Measurements from ENCODE around the gene LIME1.

DNA sequence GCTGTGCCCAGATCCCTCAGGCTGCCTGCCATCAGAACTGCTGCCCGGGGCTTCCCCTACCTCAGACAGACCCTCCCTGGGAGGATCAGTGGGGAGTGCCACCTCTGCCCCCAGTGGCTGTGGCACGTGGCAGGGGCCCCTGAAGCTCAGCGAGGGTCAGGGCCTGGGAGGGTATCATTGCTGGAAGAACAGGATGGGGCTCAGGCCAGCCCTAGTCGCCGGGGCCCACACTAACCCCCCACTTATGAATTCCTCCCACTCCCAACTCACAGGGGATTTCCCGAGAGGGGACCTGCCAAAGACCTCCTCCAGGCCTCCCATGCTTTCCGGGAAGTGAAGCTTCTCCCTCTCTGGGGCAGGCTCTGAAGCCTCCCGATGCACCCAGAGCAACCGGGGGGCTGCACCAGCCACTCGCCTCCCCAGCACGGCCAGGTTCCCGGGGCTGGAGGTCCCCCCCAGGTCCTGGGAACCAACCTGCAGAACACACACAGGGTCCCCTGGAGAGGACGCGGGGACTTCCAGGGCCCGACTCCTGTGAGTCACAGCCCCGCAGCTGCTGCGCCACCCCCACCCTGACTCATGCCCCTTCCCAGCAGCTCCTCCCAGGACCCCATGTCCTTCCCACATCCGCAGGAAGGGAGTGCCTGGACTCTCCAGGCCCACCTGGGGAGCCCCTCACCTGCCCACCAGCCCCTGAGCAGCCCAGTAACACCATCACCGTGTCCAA, 37.6 kb upstream of the LIME1 start:
- no peak for TF ChIP-seq SREBF2 (CRISPR knock-in tag; IDR thresholded peaks at IDR 0.05)
- TF ChIP-seq NR2C2 (CRISPR knock-in tag; IDR thresholded peaks at IDR 0.05), result no peak
- no peak for TF ChIP-seq NR2C2 (tag; IDR thresholded peaks at IDR 0.05)
- TF ChIP-seq PML (IDR thresholded peaks at IDR 0.05; ENCODE audit: low read length), result no peak
- TF ChIP-seq, protein P1, sequence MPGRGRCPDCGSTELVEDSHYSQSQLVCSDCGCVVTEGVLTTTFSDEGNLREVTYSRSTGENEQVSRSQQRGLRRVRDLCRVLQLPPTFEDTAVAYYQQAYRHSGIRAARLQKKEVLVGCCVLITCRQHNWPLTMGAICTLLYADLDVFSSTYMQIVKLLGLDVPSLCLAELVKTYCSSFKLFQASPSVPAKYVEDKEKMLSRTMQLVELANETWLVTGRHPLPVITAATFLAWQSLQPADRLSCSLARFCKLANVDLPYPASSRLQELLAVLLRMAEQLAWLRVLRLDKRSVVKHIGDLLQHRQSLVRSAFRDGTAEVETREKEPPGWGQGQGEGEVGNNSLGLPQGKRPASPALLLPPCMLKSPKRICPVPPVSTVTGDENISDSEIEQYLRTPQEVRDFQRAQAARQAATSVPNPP (IDR thresholded peaks at IDR 0.05; ENCODE audit: borderline replicate concordance, insufficient read depth, insufficient read length), result no peak
- no peak for TF ChIP-seq SMC3 (conservative IDR thresholded peaks at IDR 0.05; ENCODE audit: insufficient read depth, low read depth, low read length)
- TF ChIP-seq, protein P2, sequence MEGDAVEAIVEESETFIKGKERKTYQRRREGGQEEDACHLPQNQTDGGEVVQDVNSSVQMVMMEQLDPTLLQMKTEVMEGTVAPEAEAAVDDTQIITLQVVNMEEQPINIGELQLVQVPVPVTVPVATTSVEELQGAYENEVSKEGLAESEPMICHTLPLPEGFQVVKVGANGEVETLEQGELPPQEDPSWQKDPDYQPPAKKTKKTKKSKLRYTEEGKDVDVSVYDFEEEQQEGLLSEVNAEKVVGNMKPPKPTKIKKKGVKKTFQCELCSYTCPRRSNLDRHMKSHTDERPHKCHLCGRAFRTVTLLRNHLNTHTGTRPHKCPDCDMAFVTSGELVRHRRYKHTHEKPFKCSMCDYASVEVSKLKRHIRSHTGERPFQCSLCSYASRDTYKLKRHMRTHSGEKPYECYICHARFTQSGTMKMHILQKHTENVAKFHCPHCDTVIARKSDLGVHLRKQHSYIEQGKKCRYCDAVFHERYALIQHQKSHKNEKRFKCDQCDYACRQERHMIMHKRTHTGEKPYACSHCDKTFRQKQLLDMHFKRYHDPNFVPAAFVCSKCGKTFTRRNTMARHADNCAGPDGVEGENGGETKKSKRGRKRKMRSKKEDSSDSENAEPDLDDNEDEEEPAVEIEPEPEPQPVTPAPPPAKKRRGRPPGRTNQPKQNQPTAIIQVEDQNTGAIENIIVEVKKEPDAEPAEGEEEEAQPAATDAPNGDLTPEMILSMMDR (IDR thresholded peaks at IDR 0.05 in 2 of 3, conservative IDR thresholded peaks at IDR 0.05 in 1 of 3; ENCODE audit: insufficient read depth in 2 of 3, low read depth in 1 of 3, low read length in 3 of 3), result no peak
- peak; percentile 26; the same call in 1 of the 2 replicates for TF ChIP-seq POLR2AphosphoS5 (IDR thresholded peaks at IDR 0.05; ENCODE audit: control insufficient read depth, insufficient read depth, low read depth, low read length)
